Nephron progenitor cell (in vitro differentiated cells): ENCODE measurements around the gene CDK2AP2.
A peak's percentile ranks its signal among the peaks of the same experiment; 100 is the strongest.
"Not testable (repeated sequence)": the region's sequence is repeated elsewhere in the genome, so short reads cannot be mapped to it uniquely, and the experiment has no call there.

Source experiments
- DNase-seq: peaks from one replicate; pipeline ENCODE4 v3.0.0; 2021
- H3K27ac Mint-ChIP-seq: 2 replicates; pipeline ENCODE4 v1.8.0; 2021; ENCODE audit warnings: mild to moderate bottlenecking, moderate library complexity, mixed read lengths
- H3K27me3 Mint-ChIP-seq: 2 replicates; pipeline ENCODE4 v1.8.0; 2021; ENCODE audit warnings: mild to moderate bottlenecking, low read depth, mixed read lengths; ENCODE audit not compliant: poor library complexity
- H3K36me3 Mint-ChIP-seq: 2 replicates; pipeline ENCODE4 v1.8.0; 2021; ENCODE audit warnings: low read depth, mixed read lengths
- H3K4me1 Mint-ChIP-seq: 2 replicates; pipeline ENCODE4 v1.8.0; 2021; ENCODE audit warnings: mixed read lengths
- H3K4me3 Mint-ChIP-seq: 2 replicates; pipeline ENCODE4 v1.8.0; 2021; ENCODE audit warnings: mild to moderate bottlenecking, moderate library complexity, mixed read lengths
- H3K9me3 Mint-ChIP-seq: 2 replicates; pipeline ENCODE4 v1.8.0; 2021; ENCODE audit warnings: mild to moderate bottlenecking, moderate library complexity, mixed read lengths
- TF ChIP-seq, protein P1 (sequence below): fragments of 200-600 bp; sonication (generic); IDR thresholded peaks from 2 replicates; pipeline ENCODE4 v1.5.0; 2021; ENCODE audit warnings: antibody characterized with exemption

The CDK2AP2 gene

DNA sequence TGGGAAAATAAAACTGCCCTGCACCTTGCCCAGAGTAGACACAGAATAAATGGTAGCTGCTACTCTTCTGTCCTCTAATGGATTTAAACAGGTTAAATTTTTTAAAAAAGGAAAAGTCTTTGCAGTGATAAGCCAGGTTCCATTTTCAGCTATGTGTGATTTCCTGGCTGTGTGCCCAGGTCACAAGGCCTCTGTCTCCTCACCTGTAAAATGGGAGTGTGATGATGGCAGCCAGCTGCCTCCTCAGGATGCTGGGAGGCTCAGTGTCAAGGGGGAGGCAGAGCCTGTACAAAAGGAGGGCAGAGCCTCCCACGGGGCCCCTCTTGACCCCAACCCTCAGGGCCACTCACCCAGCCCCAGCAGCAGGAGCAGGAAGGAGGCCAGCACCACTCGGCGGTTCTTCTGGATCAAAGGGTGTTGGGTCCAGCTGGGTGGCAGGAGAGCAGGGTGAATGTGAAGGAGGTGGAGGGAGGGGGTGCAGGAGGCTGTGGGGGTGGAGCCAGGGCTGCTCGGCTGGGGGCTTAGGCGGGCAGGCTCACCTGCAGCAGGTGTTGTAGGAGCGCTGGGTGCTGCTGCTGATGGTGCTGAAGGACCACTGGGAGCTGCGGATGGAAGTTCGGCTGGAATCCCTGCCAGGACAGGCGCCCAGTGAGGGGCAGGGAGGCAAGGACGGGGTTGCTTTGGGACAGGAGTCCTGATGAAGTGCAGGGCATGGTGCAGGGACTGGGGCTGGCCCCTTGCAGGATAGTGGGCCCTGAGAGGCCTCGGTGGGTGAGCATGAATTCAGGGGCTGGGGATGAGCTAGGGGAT is 40.8 kb downstream of the CDK2AP2 start:
- H3K36me3 Mint-ChIP-seq: peaks cover 4% of the 10 kb centered on the region
- peak overlapping the region; percentile 89 for H3K4me3 Mint-ChIP-seq
- no peaks in the 10 kb centered on the region for H3K9me3 Mint-ChIP-seq
- H3K27ac Mint-ChIP-seq: no peak overlapping the region
- TF ChIP-seq, protein P1, sequence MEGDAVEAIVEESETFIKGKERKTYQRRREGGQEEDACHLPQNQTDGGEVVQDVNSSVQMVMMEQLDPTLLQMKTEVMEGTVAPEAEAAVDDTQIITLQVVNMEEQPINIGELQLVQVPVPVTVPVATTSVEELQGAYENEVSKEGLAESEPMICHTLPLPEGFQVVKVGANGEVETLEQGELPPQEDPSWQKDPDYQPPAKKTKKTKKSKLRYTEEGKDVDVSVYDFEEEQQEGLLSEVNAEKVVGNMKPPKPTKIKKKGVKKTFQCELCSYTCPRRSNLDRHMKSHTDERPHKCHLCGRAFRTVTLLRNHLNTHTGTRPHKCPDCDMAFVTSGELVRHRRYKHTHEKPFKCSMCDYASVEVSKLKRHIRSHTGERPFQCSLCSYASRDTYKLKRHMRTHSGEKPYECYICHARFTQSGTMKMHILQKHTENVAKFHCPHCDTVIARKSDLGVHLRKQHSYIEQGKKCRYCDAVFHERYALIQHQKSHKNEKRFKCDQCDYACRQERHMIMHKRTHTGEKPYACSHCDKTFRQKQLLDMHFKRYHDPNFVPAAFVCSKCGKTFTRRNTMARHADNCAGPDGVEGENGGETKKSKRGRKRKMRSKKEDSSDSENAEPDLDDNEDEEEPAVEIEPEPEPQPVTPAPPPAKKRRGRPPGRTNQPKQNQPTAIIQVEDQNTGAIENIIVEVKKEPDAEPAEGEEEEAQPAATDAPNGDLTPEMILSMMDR: no peak
- DNase-seq: no peak
- H3K4me1 Mint-ChIP-seq: peaks cover 25% of the 10 kb centered on the region
- H3K27me3 Mint-ChIP-seq: peaks cover 3% of the 10 kb centered on the region

DNA sequence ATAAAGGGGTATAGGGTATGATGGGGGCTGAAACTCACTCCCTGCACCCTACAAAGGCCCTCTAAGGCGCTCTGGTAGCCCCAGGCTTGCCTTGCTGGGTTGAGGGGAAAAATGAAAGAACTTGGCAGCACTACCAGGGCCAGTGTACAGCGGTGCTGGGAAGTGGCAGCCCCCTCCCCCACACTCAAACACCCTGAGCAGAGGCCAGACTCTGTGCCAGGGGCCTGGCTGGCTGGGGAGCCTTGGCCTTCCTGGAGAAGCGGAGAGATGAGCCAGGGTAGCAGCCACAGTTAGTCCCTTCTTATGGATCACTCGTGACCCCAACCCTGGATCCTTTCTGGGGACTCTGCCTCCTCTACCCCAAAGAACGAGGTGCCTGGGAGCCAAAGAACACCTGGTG is 41.6 kb downstream of the CDK2AP2 start:
- H3K36me3 Mint-ChIP-seq: peaks cover 4% of the 10 kb centered on the region
- H3K27me3 Mint-ChIP-seq: no peaks in the 10 kb centered on the region
- H3K9me3 Mint-ChIP-seq: no peaks in the 10 kb centered on the region
- no peak overlapping the region for H3K4me3 Mint-ChIP-seq
- TF ChIP-seq, protein P1: no peak
- no peak overlapping the region for H3K27ac Mint-ChIP-seq
- no peak for DNase-seq
- H3K4me1 Mint-ChIP-seq: peaks cover 22% of the 10 kb centered on the region

DNA sequence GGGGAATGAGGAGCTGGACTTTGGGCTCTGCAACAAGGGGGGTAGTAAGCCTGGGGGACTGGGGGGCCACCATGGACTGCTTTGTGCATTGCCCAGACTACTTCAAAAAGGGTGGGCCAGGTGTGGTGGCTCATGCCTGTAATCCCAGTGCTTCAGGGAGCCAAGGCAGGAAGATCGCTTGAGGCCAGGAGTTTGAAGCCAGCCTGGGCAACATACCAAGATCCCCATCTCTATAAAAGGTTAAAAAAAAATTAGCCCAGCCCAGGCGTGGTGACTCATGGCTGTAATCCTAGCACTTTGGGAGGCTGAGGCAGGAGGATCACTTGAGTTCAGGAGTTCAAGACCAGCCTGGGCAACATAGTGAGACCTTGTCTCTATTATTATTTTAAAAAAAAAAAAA is 42.4 kb downstream of the CDK2AP2 start:
- not testable (repeated sequence) for H3K36me3 Mint-ChIP-seq, H3K27ac Mint-ChIP-seq, H3K9me3 Mint-ChIP-seq, H3K27me3 Mint-ChIP-seq, DNase-seq
- H3K4me1 Mint-ChIP-seq: peaks cover 20% of the 10 kb centered on the region
- peak overlapping the region; percentile 79 for H3K4me3 Mint-ChIP-seq

DNA sequence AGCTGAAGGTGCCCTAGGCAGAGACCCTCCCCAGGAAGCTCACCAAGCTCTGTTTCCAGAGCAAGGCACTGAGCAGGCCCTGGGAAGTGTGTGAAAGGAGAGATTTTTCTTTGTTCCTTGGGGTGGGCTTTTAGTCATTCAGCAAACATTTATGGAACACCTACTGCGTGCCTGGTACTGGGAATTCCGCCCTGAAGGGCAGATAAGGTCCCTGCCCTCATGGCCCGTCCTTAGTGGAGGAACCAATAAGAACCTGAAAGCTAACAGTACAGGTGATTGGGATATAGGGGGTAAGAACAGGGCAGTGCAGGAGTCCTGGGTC is 42.8 kb downstream of the CDK2AP2 start:
- no peak for DNase-seq
- TF ChIP-seq, protein P1: no peak
- H3K4me3 Mint-ChIP-seq: peak overlapping the region; percentile 79
- peaks cover 4% of the 10 kb centered on the region for H3K36me3 Mint-ChIP-seq
- H3K27ac Mint-ChIP-seq: no peak overlapping the region
- peaks cover 24% of the 10 kb centered on the region for H3K4me1 Mint-ChIP-seq
- no peaks in the 10 kb centered on the region for H3K9me3 Mint-ChIP-seq
- no peaks in the 10 kb centered on the region for H3K27me3 Mint-ChIP-seq

DNA sequence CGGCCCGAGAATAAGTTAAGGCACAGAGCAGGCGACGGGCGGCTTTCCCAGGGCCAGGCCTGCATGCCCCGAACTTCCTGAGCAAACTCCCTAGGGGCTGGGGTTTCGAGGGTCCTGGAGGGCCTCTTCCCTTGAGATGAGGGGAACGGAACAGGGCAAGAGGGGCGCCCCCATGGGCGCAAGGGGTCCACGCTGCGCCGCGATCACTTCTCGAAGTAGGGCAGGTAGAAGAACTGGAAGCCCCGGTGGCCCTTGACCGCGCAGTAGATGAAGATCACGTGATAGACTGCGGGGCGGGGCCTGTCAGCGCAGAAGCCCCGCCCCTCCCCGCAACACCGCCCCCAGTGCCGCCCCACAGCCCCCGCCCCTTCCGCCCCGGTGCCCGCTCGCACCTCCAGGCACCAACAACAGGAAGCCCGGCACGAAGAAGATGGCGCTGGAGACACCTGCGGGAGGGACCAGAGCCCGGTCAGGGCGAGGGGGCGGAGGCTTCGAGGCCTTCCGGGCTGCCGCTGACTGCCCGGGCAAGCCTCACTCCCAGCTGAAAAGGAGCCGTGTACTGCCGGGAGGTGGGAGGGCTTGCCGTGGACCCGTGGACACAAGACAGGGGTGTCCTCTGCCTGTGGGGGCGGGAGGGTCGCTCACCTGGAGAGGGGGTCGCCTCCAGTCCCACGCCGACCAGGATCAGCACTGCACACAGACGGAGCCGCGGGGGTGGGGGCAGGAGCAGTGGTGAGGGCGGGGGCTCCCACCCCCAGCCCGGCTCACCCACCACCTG is 43.4 kb downstream of the CDK2AP2 start:
- Mint-ChIP-seq H3K9me3 (no peaks in the 10 kb centered on the region), H3K4me3 (peak overlapping the region; percentile 79), H3K27me3 (no peaks in the 10 kb centered on the region), H3K36me3 (peaks cover 4% of the 10 kb centered on the region), H3K4me1 (peaks cover 29% of the 10 kb centered on the region), H3K27ac (no peak overlapping the region)
- TF ChIP-seq, protein P1: no peak
- peak; percentile 90 for DNase-seq

DNA sequence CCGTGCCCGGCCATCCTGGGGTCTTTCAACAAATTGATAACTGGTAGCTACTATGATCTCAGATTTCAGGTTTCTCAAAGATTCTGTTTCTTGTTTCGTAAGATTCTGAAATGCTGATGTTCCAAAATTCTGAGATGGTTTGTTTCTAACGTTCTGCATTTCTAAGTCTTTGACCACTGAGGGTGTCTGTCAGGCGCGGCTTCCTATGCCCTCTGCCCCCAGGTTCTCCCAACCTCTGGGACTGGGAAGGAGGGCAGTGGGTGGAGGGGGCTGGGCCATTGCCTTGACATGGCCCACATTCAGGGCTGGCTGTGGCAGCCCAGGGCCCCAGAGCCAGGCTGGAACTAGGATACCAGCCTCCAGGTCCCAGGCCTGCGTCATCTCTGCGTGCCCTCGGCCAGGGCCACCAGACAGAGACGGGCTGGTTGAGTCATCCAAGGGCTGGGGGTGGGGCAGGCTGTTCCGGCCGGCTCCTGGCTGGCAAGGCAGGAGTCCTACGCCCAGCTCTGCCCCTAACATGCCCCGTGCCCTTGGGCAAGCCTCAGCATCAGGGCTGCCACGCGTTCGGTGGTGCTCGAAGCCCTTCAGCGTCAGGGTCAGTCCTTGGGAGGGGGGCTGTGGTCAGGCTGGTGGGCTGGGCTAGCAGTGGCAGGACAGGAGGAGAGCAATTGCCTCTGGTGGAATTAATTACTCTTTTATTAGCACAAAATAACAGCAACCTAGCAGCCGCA is 44.1 kb downstream of the CDK2AP2 start:
- H3K27ac Mint-ChIP-seq: no peak overlapping the region
- H3K4me1 Mint-ChIP-seq: peaks cover 29% of the 10 kb centered on the region
- no peaks in the 10 kb centered on the region for H3K9me3 Mint-ChIP-seq
- no peak for DNase-seq
- H3K27me3 Mint-ChIP-seq: peaks cover under 1% of the 10 kb centered on the region
- H3K36me3 Mint-ChIP-seq: peaks cover 4% of the 10 kb centered on the region
- H3K4me3 Mint-ChIP-seq: peak overlapping the region; percentile 79
- TF ChIP-seq, protein P1: no peak
